Stimulated activated CD4-positive, alpha-beta T cell treated with anti-CD3 and anti-CD28 coated beads, Interleukin-4, amount 100 ng/mL, for 4 hours (primary cell): Measurements from ENCODE around the gene CRHR1.

Experiments used
- DNase-seq, 2 experiments: peaks; one replicate each; pipeline ENCODE4 v3.0.0-alpha.2; 2020

CRHR1 gene

GRCh38 chr17:45870342-45870974 lies 86.3 kb downstream of the CRHR1 start:
- no peak for DNase-seq

- no peak for DNase-seq
These were observed 87.6 kb downstream of the CRHR1 start for GRCh38 chr17:45871718-45872117.

- peak in 1 of 2 experiments; percentile 29 for DNase-seq
These were observed 89.6 kb downstream of the CRHR1 start for GRCh38 chr17:45873728-45874127.

GRCh38 chr17:45874151-45874550 lies 90.0 kb downstream of the CRHR1 start:
- no peak for DNase-seq

GRCh38 chr17:45876539-45876938 lies 92.4 kb downstream of the CRHR1 start:
- no peak for DNase-seq

GRCh38 chr17:45877467-45877866 lies 93.3 kb downstream of the CRHR1 start:
- no peak for DNase-seq

- DNase-seq = no peak
These were observed 98.9 kb downstream of the CRHR1 start for GRCh38 chr17:45883063-45883462.
